ENCODE measurements around the gene TEX29.

DNA sequence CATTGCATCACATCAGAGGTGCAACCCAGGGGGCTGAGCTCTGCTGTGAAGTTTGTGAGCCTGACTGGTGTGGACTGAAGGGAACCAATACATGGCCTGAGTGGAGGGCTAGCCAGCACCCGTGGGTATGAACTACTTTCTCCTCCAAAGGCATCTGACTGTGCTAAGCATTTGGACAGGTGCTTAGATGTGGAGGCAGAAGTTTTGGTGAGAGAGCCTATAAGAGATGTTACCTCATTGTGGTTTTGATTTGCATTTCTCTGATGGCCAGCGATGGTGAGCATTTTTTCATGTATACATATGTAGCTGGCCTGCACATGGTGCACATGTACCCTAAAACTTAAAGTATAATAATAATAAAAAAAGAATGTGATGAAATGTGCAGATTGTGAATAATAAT, 46.9 kb downstream of the TEX29 start:
- no peak for TF ChIP-seq EZH2 (IDR thresholded peaks at IDR 0.05; ENCODE audit: borderline replicate concordance, insufficient read depth, low read length, poor library complexity, severe bottlenecking)
- no peak for TF ChIP-seq TAF1 (IDR thresholded peaks at IDR 0.05; ENCODE audit: low read depth)
- TF ChIP-seq, protein P1, sequence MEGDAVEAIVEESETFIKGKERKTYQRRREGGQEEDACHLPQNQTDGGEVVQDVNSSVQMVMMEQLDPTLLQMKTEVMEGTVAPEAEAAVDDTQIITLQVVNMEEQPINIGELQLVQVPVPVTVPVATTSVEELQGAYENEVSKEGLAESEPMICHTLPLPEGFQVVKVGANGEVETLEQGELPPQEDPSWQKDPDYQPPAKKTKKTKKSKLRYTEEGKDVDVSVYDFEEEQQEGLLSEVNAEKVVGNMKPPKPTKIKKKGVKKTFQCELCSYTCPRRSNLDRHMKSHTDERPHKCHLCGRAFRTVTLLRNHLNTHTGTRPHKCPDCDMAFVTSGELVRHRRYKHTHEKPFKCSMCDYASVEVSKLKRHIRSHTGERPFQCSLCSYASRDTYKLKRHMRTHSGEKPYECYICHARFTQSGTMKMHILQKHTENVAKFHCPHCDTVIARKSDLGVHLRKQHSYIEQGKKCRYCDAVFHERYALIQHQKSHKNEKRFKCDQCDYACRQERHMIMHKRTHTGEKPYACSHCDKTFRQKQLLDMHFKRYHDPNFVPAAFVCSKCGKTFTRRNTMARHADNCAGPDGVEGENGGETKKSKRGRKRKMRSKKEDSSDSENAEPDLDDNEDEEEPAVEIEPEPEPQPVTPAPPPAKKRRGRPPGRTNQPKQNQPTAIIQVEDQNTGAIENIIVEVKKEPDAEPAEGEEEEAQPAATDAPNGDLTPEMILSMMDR (IDR thresholded peaks at IDR 0.05; ENCODE audit: poor library complexity, severe bottlenecking): no peak
- TF ChIP-seq SMC3 (conservative IDR thresholded peaks at IDR 0.05; ENCODE audit: poor library complexity): no peak
- TF ChIP-seq POLR2AphosphoS5 (IDR thresholded peaks at IDR 0.05): no peak
